IPS-18a (cell line): ENCODE measurements around the gene DPM2.

Experiments
- H3K27ac ChIP-seq: one replicate; pipeline ENCODE4 v1.5.1; 2013; ENCODE audit warnings: low read length
- H3K27me3 ChIP-seq: one replicate; pipeline ENCODE4 v1.6.1; 2013; ENCODE audit warnings: mild to moderate bottlenecking, low read length; ENCODE audit not compliant: control insufficient read depth, insufficient read depth
- H3K36me3 ChIP-seq: one replicate; pipeline ENCODE4 v1.6.1; 2013; ENCODE audit warnings: low read depth, low read length; ENCODE audit not compliant: control insufficient read depth
- H3K4me1 ChIP-seq: one replicate; pipeline ENCODE4 v1.6.1; 2013; ENCODE audit warnings: low read depth, low read length; ENCODE audit not compliant: control insufficient read depth
- H3K4me3 ChIP-seq: one replicate; pipeline ENCODE4 v1.5.1; 2013; ENCODE audit warnings: low read length
- H3K9ac ChIP-seq: one replicate; pipeline ENCODE4 v1.6.1; 2013; ENCODE audit warnings: mild to moderate bottlenecking, low read length, moderate library complexity
- H3K9me3 ChIP-seq: one replicate; pipeline ENCODE4 v1.6.1; 2013; ENCODE audit warnings: low read depth, low read length; ENCODE audit not compliant: control insufficient read depth

DPM2 gene

DNA sequence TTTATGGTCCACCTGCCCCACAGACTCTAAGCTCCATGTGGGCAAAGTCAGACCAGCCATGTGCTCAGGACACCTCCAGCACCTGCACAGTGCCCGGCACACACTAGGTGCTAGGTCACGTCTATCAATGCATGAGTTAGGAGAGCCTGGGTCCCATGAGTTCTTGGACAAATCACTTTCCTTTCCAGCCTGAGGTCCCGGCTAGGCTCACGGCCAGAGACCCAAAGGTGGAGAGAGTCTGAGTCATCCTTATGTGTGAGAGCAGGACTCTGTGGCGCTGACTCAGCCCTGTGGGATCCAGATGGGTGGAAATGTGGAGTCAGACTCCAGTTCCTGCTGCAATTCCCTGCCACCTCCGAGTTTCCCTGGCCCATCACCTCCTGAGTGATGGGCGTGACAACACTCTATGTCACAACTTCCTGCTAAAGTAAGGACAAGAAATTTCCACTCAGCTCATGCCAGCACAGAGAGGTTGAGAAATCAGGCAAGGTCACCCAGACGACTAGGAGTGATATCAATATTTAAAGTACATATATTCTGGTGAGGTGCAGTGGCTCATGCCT is 18.3 kb downstream of the DPM2 start:
- no peaks in the 10 kb centered on the region for H3K36me3 ChIP-seq
- peaks cover 10% of the 10 kb centered on the region for H3K27me3 ChIP-seq
- no peak overlapping the region for H3K9ac ChIP-seq
- H3K27ac ChIP-seq = no peak overlapping the region
- H3K4me3 ChIP-seq = no peak overlapping the region
- H3K4me1 ChIP-seq = peaks cover 4% of the 10 kb centered on the region
- H3K9me3 ChIP-seq = no peaks in the 10 kb centered on the region

GRCh38 chr9:127918183-127919107 is 19.2 kb downstream of the DPM2 start:
- H3K9ac ChIP-seq = no peak overlapping the region
- H3K27ac ChIP-seq = no peak overlapping the region
- H3K4me1 ChIP-seq = peaks cover 4% of the 10 kb centered on the region

GRCh38 chr9:127917603-127918002 is 20.1 kb downstream of the DPM2 start:
- Histone ChIP-seq H3K27me3 (peaks cover 10% of the 10 kb centered on the region), H3K36me3 (no peaks in the 10 kb centered on the region), H3K9ac (no peak overlapping the region), H3K4me3 (peak overlapping the region; percentile 6), H3K27ac (no peak overlapping the region), H3K4me1 (peaks cover 4% of the 10 kb centered on the region), H3K9me3 (no peaks in the 10 kb centered on the region)

More at GRCh38 chr9:127918183-127919107, 19.2 kb downstream of the DPM2 start:
- Histone ChIP-seq H3K36me3 (no peaks in the 10 kb centered on the region), H3K4me3 (no peak overlapping the region), H3K9me3 (no peaks in the 10 kb centered on the region), H3K27me3 (peaks cover 10% of the 10 kb centered on the region)

DNA sequence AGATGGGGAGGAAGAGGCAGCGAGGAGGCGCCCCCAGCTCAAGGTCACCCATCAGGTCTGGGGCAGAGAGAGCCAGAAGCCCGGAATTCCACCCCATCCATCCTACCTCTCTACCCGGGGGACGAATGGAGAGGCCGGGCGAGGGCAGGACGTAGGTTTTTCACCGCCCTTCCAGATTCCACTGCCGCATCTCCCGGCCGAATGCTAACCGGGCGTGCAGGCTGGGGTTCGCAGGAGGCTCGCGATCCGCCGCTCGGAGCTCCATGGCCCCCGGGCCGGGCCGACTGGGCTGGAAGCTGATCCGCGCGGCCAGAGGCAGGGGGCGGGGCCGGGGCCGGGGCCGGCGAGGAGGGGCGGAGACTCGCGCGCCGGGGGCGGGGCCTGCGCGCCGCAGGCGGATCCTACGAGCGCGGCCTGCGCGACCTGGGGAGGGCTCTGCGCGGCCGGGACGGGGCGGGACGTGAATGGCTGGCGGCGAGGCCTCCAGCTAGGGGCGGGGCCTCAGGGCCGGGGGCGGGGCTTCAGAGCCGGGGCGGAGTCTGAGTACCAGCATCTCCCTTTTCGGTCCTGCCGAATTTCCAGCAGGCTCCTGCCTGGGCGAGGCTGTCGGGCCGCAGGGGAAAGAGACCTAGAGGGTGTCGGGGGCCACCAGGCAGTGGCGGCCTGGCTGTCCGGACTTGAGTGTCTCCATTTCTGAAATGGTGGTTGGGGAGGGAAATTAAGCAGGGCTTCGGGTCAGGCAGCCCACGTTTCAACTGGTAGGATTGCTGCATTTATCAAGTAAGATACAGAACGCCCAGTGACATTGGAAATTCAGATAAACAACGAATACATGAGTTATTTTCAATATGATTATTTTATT is 20.7 kb downstream of the DPM2 start, which contains the start of gene ST6GALNAC4:
TSS of gene ST6GALNAC4 (minus strand) at position 322 of the 862 bp plus-strand sequence. CDS start 622 bp downstream, outside the sequence.
- no peak within 1 kb of the TSS for H3K27ac ChIP-seq
- H3K4me1 ChIP-seq = peaks cover 4% of the 10 kb centered on the region

GRCh38 chr9:127915801-127916719 is 21.6 kb downstream of the DPM2 start:
- H3K4me1 ChIP-seq = peaks cover 4% of the 10 kb centered on the region
- H3K27ac ChIP-seq = no peak overlapping the region
- H3K4me3 ChIP-seq = peak overlapping the region; percentile 72
- H3K27me3 ChIP-seq = peaks cover 10% of the 10 kb centered on the region
- H3K36me3 ChIP-seq = no peaks in the 10 kb centered on the region
- no peaks in the 10 kb centered on the region for H3K9me3 ChIP-seq
- H3K9ac ChIP-seq = peak overlapping the region; percentile 42

More for the DNA sequence above, 20.7 kb downstream of the DPM2 start, which contains the start of gene ST6GALNAC4:
- Histone ChIP-seq H3K9ac (peak within 1 kb of the TSS; percentile 42), H3K9me3 (no peaks in the 10 kb centered on the region), H3K27me3 (peaks cover 10% of the 10 kb centered on the region), H3K4me3 (peak within 1 kb of the TSS; percentile 72), H3K36me3 (no peaks in the 10 kb centered on the region)

- no peak overlapping the region for H3K9ac ChIP-seq
- H3K27me3 ChIP-seq = peaks cover 10% of the 10 kb centered on the region
- H3K4me3 ChIP-seq = no peak overlapping the region
- H3K4me1 ChIP-seq = peaks cover 4% of the 10 kb centered on the region
- no peaks in the 10 kb centered on the region for H3K9me3 ChIP-seq
- no peak overlapping the region for H3K27ac ChIP-seq
- H3K36me3 ChIP-seq = no peaks in the 10 kb centered on the region
These were observed 22.3 kb downstream of the DPM2 start for GRCh38 chr9:127915325-127915752.

DNA sequence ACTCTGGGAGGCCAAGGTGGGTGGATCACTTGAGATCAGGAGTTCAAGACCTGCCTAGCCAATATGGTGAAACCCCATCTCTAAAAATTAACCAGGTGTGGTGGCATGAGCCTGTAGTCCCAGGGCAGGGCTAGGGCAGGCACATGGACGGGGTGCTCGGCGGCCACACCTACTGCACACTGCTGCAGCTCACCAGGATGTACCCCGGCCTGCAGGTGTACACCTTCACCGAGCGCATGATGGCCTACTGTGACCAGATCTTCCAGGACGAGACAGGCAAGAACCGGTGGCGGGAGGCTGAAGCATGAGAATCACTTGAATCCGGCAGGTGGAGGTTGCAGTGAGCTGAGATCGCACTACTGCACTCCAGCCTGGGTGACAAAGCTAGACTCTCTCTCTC is 24.0 kb downstream of the DPM2 start:
- Histone ChIP-seq H3K4me3 (no peak overlapping the region), H3K27me3 (peaks cover 10% of the 10 kb centered on the region), H3K27ac (no peak overlapping the region), H3K9me3 (no peaks in the 10 kb centered on the region), H3K36me3 (no peaks in the 10 kb centered on the region), H3K4me1 (peaks cover 4% of the 10 kb centered on the region), H3K9ac (no peak overlapping the region)

- H3K27me3 ChIP-seq = peaks cover 10% of the 10 kb centered on the region
- H3K27ac ChIP-seq = no peak overlapping the region
- H3K9ac ChIP-seq = no peak overlapping the region
- no peaks in the 10 kb centered on the region for H3K36me3 ChIP-seq
- no peaks in the 10 kb centered on the region for H3K9me3 ChIP-seq
- no peak overlapping the region for H3K4me3 ChIP-seq
- H3K4me1 ChIP-seq = peaks cover 4% of the 10 kb centered on the region
These were observed 24.8 kb downstream of the DPM2 start for GRCh38 chr9:127912882-127913281.

GRCh38 chr9:127912296-127912695 is 25.4 kb downstream of the DPM2 start:
- Histone ChIP-seq H3K27ac (no peak overlapping the region), H3K27me3 (peaks cover 10% of the 10 kb centered on the region), H3K4me3 (no peak overlapping the region), H3K4me1 (peaks cover 4% of the 10 kb centered on the region), H3K36me3 (no peaks in the 10 kb centered on the region), H3K9me3 (no peaks in the 10 kb centered on the region), H3K9ac (no peak overlapping the region)

- Histone ChIP-seq H3K27ac (no peak overlapping the region), H3K9ac (no peak overlapping the region), H3K4me3 (no peak overlapping the region), H3K9me3 (no peaks in the 10 kb centered on the region), H3K36me3 (no peaks in the 10 kb centered on the region), H3K4me1 (no peaks in the 10 kb centered on the region), H3K27me3 (peaks cover under 1% of the 10 kb centered on the region)
These were observed 26.9 kb downstream of the DPM2 start for GRCh38 chr9:127910613-127911205.
